ENCODE measurements around the gene PPIF.

Gene PPIF

GRCh38 chr10:79387974-79388850, 40.9 kb downstream of the PPIF start:
- Histone ChIP-seq H3K36me3 (ENCODE audit: insufficient read depth, low read length) (no peaks in the 10 kb centered on the region), H2AFZ (ENCODE audit: low read depth, low read length) (no peak overlapping the region), H3K27me3 (ENCODE audit: insufficient read depth, low read length) (no peaks in the 10 kb centered on the region), H3K4me1 (ENCODE audit: insufficient read depth, low read length) (peaks cover 6% of the 10 kb centered on the region), H3K4me3 (ENCODE audit: low read length) (no peak overlapping the region), H3K9me3 (ENCODE audit: low read length) (no peaks in the 10 kb centered on the region)

- Histone ChIP-seq H2AFZ (ENCODE audit: low read depth, low read length) (no peak overlapping the region), H3K36me3 (ENCODE audit: insufficient read depth, low read length) (no peaks in the 10 kb centered on the region)
These were observed 42.8 kb downstream of the PPIF start for GRCh38 chr10:79390057-79390456.

GRCh38 chr10:79390551-79391229, 43.4 kb downstream of the PPIF start:
- Histone ChIP-seq H3K4me1 (ENCODE audit: insufficient read depth, low read length) (no peaks in the 10 kb centered on the region), H2AFZ (ENCODE audit: low read depth, low read length) (no peak overlapping the region), H3K27me3 (ENCODE audit: insufficient read depth, low read length) (no peaks in the 10 kb centered on the region), H3K9me3 (ENCODE audit: low read length) (no peaks in the 10 kb centered on the region), H3K36me3 (ENCODE audit: insufficient read depth, low read length) (no peaks in the 10 kb centered on the region), H3K4me3 (ENCODE audit: low read length) (no peak overlapping the region)

More at GRCh38 chr10:79390057-79390456, 42.8 kb downstream of the PPIF start:
- no peaks in the 10 kb centered on the region for H3K27me3 ChIP-seq (ENCODE audit: insufficient read depth, low read length)
- H3K9me3 ChIP-seq (ENCODE audit: low read length) = no peaks in the 10 kb centered on the region
- H3K4me3 ChIP-seq (ENCODE audit: low read length) = no peak overlapping the region
- H3K4me1 ChIP-seq (ENCODE audit: insufficient read depth, low read length) = no peaks in the 10 kb centered on the region

GRCh38 chr10:79391231-79392019, 44.2 kb downstream of the PPIF start:
- H3K36me3 ChIP-seq (ENCODE audit: insufficient read depth, low read length) = no peaks in the 10 kb centered on the region
- H3K4me1 ChIP-seq (ENCODE audit: insufficient read depth, low read length) = peaks cover 2% of the 10 kb centered on the region
- H3K4me3 ChIP-seq (ENCODE audit: low read length) = no peak overlapping the region
- no peaks in the 10 kb centered on the region for H3K9me3 ChIP-seq (ENCODE audit: low read length)
- no peaks in the 10 kb centered on the region for H3K27me3 ChIP-seq (ENCODE audit: insufficient read depth, low read length)
- H2AFZ ChIP-seq (ENCODE audit: low read depth, low read length) = no peak overlapping the region

- no peaks in the 10 kb centered on the region for H3K9me3 ChIP-seq (ENCODE audit: low read length)
- no peak overlapping the region for H3K4me3 ChIP-seq (ENCODE audit: low read length)
- no peaks in the 10 kb centered on the region for H3K36me3 ChIP-seq (ENCODE audit: insufficient read depth, low read length)
- H2AFZ ChIP-seq (ENCODE audit: low read depth, low read length) = no peak overlapping the region
- peaks cover 4% of the 10 kb centered on the region for H3K4me1 ChIP-seq (ENCODE audit: insufficient read depth, low read length)
- no peaks in the 10 kb centered on the region for H3K27me3 ChIP-seq (ENCODE audit: insufficient read depth, low read length)
These were observed 44.7 kb downstream of the PPIF start for GRCh38 chr10:79392020-79392398.

GRCh38 chr10:79392506-79393176, 45.4 kb downstream of the PPIF start:
- no peak overlapping the region for H2AFZ ChIP-seq (ENCODE audit: low read depth, low read length)
- no peaks in the 10 kb centered on the region for H3K36me3 ChIP-seq (ENCODE audit: insufficient read depth, low read length)
- peaks cover 4% of the 10 kb centered on the region for H3K4me1 ChIP-seq (ENCODE audit: insufficient read depth, low read length)

GRCh38 chr10:79393221-79393923, 46.1 kb downstream of the PPIF start:
- Histone ChIP-seq H3K27me3 (ENCODE audit: insufficient read depth, low read length) (no peaks in the 10 kb centered on the region), H3K9me3 (ENCODE audit: low read length) (no peaks in the 10 kb centered on the region), H3K36me3 (ENCODE audit: insufficient read depth, low read length) (no peaks in the 10 kb centered on the region), H2AFZ (ENCODE audit: low read depth, low read length) (no peak overlapping the region), H3K4me3 (ENCODE audit: low read length) (no peak overlapping the region), H3K4me1 (ENCODE audit: insufficient read depth, low read length) (peaks cover 8% of the 10 kb centered on the region)

More at GRCh38 chr10:79392506-79393176, 45.4 kb downstream of the PPIF start:
- Histone ChIP-seq H3K9me3 (ENCODE audit: low read length) (no peaks in the 10 kb centered on the region), H3K27me3 (ENCODE audit: insufficient read depth, low read length) (no peaks in the 10 kb centered on the region), H3K4me3 (ENCODE audit: low read length) (no peak overlapping the region)

- H3K9me3 ChIP-seq (ENCODE audit: low read length) = no peaks in the 10 kb centered on the region
- no peak overlapping the region for H2AFZ ChIP-seq (ENCODE audit: low read depth, low read length)
- H3K4me3 ChIP-seq (ENCODE audit: low read length) = no peak overlapping the region
- H3K36me3 ChIP-seq (ENCODE audit: insufficient read depth, low read length) = no peaks in the 10 kb centered on the region
- peaks cover 12% of the 10 kb centered on the region for H3K4me1 ChIP-seq (ENCODE audit: insufficient read depth, low read length)
- H3K27me3 ChIP-seq (ENCODE audit: insufficient read depth, low read length) = no peaks in the 10 kb centered on the region
These were observed 46.8 kb downstream of the PPIF start for GRCh38 chr10:79393924-79394610.

GRCh38 chr10:79394664-79395063, 47.4 kb downstream of the PPIF start:
- Histone ChIP-seq H3K4me3 (ENCODE audit: low read length) (no peak overlapping the region), H3K4me1 (ENCODE audit: insufficient read depth, low read length) (peaks cover 18% of the 10 kb centered on the region), H3K9me3 (ENCODE audit: low read length) (no peaks in the 10 kb centered on the region), H3K27me3 (ENCODE audit: insufficient read depth, low read length) (no peaks in the 10 kb centered on the region), H3K36me3 (ENCODE audit: insufficient read depth, low read length) (no peaks in the 10 kb centered on the region), H2AFZ (ENCODE audit: low read depth, low read length) (no peak overlapping the region)

GRCh38 chr10:79396520-79396919, 49.3 kb downstream of the PPIF start:
- H3K36me3 ChIP-seq (ENCODE audit: insufficient read depth, low read length) = no peaks in the 10 kb centered on the region
- no peak overlapping the region for H2AFZ ChIP-seq (ENCODE audit: low read depth, low read length)
- H3K27me3 ChIP-seq (ENCODE audit: insufficient read depth, low read length) = no peaks in the 10 kb centered on the region
- H3K4me3 ChIP-seq (ENCODE audit: low read length) = no peak overlapping the region
- H3K9me3 ChIP-seq (ENCODE audit: low read length) = no peaks in the 10 kb centered on the region
- peaks cover 20% of the 10 kb centered on the region for H3K4me1 ChIP-seq (ENCODE audit: insufficient read depth, low read length)

- H3K4me1 ChIP-seq (ENCODE audit: insufficient read depth, low read length) = peaks cover 20% of the 10 kb centered on the region
- H3K36me3 ChIP-seq (ENCODE audit: insufficient read depth, low read length) = no peaks in the 10 kb centered on the region
- no peaks in the 10 kb centered on the region for H3K9me3 ChIP-seq (ENCODE audit: low read length)
- H2AFZ ChIP-seq (ENCODE audit: low read depth, low read length) = no peak overlapping the region
- no peaks in the 10 kb centered on the region for H3K27me3 ChIP-seq (ENCODE audit: insufficient read depth, low read length)
- no peak overlapping the region for H3K4me3 ChIP-seq (ENCODE audit: low read length)
These were observed 49.8 kb downstream of the PPIF start for GRCh38 chr10:79397051-79397450.
